GM12875 (cell line): ENCODE results near the gene ARHGEF10L.
A peak's percentile ranks its signal among the peaks of the same experiment; 100 is the strongest.
"Not testable (repeated sequence)": the region's sequence is repeated elsewhere in the genome, so short reads cannot be mapped to it uniquely, and the experiment has no call there.

Experiments
- H3K4me3 ChIP-seq: one replicate; pipeline ENCODE4 v1.5.1; 2011; ENCODE audit warnings: low read depth, low read length, control low read depth
- TF ChIP-seq, protein P1 (sequence below): IDR thresholded peaks from 2 replicates; pipeline ENCODE4 v1.5.1; 2011; ENCODE audit warnings: low read depth, mild to moderate bottlenecking, control low read depth, inconsistent platforms, low read length, moderate library complexity, borderline replicate concordance; ENCODE audit not compliant: insufficient read depth

Gene ARHGEF10L

DNA sequence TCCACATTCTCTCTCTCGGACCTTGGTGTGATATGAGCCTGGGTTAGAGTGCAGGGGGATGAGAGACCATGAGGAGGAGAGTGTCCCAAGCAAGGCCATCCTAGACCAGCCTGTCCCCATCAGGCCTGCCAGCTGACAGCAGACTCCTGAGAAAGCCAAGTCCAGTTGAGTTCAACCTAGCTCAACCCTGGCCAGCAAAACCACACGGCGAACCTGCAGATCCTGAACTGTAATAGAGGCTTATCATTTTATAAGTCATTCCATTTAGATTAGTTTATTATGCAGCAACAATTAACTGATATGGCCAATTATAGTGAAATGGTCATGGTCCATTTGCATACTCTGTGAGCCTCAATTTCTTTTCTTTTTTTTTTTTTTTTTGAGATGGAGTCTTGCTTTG lies 36.4 kb upstream of the ARHGEF10L start:
- no peak overlapping the region for H3K4me3 ChIP-seq
- TF ChIP-seq, protein P1, sequence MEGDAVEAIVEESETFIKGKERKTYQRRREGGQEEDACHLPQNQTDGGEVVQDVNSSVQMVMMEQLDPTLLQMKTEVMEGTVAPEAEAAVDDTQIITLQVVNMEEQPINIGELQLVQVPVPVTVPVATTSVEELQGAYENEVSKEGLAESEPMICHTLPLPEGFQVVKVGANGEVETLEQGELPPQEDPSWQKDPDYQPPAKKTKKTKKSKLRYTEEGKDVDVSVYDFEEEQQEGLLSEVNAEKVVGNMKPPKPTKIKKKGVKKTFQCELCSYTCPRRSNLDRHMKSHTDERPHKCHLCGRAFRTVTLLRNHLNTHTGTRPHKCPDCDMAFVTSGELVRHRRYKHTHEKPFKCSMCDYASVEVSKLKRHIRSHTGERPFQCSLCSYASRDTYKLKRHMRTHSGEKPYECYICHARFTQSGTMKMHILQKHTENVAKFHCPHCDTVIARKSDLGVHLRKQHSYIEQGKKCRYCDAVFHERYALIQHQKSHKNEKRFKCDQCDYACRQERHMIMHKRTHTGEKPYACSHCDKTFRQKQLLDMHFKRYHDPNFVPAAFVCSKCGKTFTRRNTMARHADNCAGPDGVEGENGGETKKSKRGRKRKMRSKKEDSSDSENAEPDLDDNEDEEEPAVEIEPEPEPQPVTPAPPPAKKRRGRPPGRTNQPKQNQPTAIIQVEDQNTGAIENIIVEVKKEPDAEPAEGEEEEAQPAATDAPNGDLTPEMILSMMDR: no peak

DNA sequence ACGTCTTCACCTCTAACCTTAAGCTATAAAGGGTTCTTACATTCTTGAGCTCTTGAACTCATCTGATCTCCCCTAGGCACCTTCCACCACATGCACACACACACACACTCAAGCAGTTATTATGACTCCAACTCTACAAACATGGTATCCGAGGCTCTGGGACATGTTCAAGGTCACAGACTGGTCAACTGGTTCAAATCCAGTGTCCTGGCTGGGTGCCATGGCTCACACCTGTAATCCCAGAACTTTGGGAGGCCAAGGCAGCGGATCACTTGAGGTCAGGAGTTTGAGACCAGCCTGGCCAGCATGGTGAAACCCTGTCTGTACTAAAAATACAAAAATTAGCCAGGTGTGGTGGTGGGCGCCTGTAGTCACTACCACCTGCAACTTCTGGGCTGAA lies 32.3 kb upstream of the ARHGEF10L start:
- H3K4me3 ChIP-seq: not testable (repeated sequence)

DNA sequence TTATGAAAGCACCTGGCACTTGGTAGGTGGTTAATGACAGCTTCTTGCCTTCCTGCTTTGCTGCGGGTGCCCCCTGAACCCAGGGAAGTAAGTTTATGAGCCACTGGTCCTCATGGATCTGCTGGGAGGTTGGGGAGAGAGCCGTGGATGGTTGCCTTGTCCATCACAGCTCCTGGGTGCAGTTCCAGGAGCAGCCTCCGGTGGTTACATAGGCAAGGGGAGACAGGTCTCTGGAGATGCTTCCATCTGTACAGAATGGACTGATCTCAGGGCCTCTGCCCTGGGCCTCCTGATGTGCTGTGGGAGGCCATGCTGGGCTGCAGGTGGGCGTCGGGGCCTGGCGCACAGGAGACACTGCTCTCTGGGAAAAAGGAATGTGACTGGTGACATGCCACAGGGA lies 31.6 kb upstream of the ARHGEF10L start:
- TF ChIP-seq, protein P1: peak; percentile 13; the same call in 1 of the 2 replicates
- no peak overlapping the region for H3K4me3 ChIP-seq

DNA sequence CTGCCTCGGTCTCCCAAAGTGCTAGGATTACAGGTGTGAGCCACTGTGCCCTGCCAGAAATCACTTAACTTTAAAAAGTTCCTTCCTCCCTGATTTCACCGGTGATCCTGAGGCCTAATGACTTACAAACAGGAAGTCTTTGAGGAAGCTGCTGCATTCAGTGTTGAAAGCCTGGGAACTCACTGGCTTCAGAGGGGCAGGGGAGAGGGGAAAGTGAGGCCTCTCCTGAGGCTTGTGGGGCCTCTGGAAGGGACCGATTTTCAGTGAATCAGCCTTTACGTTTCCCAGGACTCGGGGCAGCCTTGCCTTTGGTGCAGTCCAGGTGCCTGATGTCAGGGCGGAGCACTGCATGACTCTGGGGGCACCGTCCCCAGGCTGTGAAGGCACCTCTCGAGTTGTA lies 30.1 kb upstream of the ARHGEF10L start:
- TF ChIP-seq, protein P1: no peak

DNA sequence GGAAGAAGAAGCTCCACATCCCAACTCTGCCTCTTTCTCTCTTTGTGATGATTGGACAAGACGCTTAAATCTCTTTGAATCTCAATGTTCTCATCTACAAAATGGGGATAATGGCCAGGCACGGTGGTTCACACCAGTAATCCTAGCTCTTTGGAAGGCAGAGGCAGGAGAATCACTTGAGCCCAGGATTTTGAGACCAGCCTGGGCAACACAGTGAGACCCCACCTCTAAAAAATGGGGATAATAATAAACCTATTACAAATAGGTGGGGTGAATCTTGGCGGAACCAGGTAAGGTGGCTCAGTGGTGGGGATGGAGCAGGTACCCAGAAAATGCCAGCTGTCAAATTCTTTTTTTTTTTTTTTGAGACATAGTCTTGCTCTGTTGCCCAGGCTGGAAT lies 29.4 kb upstream of the ARHGEF10L start:
- TF ChIP-seq, protein P1: no peak
- no peak overlapping the region for H3K4me3 ChIP-seq

More for the DNA sequence above, 30.1 kb upstream of the ARHGEF10L start:
- H3K4me3 ChIP-seq: no peak overlapping the region

DNA sequence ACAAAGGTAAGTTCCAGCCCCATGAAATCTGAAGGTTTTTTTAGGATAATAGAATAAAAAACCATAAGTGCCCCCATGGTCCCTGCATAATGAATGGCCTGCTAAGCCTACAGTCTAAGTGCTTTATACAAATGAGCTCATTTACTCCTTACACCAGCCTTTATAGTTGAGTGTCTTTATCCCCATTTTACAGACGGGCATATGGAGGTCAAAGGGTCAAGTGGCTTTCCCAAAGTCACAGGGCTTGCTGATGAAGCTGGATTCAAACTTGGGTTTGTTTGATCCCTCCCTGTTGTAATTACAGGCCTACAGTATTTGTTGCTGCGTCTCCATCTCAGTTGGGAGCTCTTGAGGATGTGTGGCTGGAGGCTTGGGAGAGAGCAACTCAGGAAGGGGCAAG lies 28.3 kb upstream of the ARHGEF10L start:
- no peak overlapping the region for H3K4me3 ChIP-seq
- TF ChIP-seq, protein P1: no peak

DNA sequence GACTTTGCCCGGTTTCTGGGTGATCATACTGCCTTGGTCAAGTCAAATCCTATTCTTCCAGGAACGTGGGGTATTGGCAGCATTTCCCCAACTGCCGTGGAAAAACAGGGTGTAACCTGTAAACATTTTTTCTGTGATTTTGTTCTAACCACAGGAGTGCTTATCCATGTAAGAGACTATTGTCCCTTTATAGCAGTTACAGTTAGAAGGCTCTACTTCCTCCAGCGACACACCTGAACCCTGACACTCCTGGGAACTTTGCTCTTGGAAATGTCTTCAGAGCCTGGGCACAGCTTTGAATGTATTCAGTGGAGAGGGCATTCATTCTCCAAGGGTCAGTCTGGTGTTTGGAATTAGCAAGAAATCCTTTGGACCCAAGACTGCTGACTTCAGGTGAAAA lies 26.4 kb upstream of the ARHGEF10L start:
- H3K4me3 ChIP-seq: no peak overlapping the region
- TF ChIP-seq, protein P1: no peak

DNA sequence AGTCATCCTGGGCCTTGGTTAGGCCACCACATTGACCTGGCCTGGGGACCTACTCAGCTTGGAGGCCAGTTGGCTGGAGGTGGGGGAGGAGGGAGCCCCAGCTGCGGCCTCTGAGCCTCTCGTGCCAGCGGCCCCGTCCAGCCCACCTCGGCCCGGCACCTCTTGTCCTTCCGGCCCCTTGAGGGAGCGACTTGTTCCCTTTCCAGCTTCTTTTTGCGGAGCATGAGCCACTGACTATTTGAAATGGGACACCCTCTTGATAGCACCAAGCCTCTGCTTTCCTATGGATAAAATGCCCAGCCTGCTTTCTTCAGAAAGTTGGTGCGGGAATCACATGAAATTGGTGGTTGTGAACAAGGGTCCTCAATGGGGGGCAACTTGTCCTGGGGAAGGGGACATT lies 24.7 kb upstream of the ARHGEF10L start:
- TF ChIP-seq, protein P1: no peak
- H3K4me3 ChIP-seq: no peak overlapping the region
